GM20431 (cell line): ENCODE data around the gene PGC.

ENCODE experiments used
- in situ Hi-C: fragments of 300-500 bp; cut with MseI, MboI; formaldehyde crosslinking; loops from one replicate; pipeline ENCODE4 v1.15.0; 2020; ENCODE audit warnings: low sequenced_read_pairs; ENCODE audit not compliant: unreplicated experiment

PGC gene

GRCh38 chr6:41732591-41733359 is 14.4 kb downstream of the PGC start:
- in situ Hi-C loops = no loop called here

DNA sequence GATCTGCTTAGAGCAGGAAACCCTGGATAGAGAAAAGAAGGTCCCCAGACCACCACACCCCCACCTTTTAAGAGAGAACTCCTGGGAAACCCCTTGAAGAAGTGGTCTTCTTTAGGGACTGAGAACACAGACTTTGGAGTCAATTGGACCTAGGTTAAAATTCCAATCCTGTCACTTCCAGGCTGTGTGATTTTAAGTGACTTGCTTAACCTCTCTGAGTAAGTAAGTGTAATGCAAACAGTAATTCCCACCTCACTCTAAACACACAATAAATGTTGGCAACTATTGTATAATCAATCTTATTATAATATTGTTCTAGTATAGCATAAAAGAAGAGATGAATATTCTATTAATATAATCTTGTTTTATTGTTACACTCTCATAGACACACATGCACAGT is 15.0 kb downstream of the PGC start:
- in situ Hi-C loops = no loop called here

- in situ Hi-C loops = no loop called here
Measured at GRCh38 chr6:41731561-41732086, 15.6 kb downstream of the PGC start.

- in situ Hi-C loops = no loop called here
Measured at GRCh38 chr6:41730531-41731436, 16.4 kb downstream of the PGC start.

DNA sequence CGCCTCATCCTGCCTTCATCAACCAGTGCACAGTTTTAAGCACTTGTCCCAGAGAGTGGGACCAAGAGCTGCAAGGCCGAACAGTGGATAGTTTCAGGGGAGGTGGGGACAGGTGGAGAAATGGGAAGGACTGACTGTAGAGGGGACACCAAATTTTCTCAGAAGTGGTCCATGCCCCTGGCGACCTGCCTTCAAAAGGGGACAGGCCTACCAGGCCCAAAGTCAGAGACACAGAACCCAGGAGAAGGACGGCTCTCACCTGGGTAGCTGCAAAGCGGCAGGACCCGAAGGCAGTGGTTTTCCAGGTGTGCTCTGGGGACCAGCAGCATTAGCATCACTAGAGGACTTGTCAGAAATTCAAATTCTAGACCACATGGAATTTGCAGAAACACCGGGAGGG is 17.6 kb downstream of the PGC start:
- in situ Hi-C loops = no loop called here

DNA sequence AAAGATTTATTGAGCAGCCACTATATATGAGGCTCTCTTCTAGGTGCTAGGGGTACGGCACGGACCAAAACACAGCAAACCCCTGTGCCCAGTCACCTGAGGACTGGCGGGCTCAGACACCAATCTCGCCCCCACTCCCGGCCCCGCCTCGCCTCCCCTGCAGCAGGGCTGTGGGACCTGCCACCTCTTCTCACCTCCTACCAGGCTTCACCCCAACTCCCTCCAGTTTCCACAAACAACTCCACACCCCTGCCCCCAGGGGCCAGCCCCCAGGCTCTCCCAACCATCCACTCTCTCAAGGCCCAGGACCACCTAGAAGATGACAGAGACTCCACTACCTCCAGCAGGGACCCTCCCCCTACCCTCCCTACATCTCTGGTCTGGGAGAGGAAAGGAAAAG is 18.2 kb downstream of the PGC start:
- in situ Hi-C loops = no loop called here

DNA sequence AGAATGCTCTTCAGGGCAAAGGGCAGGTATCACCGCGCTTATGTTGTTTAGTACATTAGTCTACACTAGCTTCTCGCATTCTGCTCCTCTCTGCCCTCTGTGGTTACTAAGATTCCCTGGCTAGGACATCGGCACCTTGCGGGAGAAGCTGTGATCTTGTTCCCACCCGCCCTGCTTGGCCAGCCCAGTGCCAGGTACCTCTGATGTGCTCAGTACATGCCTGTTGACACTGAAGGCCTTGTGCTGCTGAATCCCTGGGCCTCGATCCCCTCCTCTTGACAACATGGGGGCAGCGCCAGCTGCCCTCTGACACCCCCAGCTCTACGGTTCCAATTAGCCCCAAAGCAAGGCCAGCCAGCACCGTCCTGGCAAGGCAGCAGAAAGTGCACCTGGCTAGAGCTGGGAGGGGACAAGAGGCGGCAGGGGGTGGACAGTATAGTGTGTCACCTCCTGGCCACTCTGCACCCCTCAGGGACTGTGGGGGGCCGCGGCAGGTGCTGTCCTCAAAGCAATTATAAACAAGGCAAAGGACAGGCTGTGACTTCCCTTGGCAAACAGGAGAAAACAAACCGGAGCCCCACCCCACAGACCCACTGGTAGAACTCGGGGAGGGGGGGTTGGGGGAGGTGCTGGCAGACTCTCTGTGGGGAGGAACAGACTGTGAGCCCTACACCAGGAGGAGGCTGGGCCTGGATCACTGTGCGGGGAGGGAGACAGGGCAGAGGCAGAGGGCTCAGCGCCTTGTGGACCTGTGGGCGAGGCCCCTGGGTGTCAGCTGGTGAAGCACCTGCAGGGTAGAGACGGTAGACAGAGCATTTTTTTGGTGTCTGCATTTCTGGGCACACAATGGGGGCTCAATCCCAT is 18.9 kb downstream of the PGC start:
- in situ Hi-C loops = no loop called here

DNA sequence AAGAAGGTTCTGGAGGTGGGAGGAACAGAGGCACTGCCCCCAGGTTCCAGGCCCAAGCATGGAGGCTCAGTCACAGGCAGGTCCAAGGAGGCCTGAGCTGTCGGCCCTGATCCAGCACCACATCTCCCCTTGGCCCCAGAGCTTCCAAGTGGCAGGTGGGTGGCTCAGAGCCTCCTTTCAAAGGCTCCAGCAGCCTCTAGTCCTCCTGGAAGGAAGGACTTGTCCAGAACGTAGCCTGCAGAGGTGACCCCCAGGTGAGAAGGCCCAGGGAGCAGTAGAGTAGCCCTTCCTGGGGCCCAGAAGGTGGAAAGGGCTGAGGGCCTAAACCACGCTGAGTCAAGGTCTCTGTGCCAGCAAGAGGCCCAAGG is 19.5 kb downstream of the PGC start:
- in situ Hi-C loops = no loop called here

DNA sequence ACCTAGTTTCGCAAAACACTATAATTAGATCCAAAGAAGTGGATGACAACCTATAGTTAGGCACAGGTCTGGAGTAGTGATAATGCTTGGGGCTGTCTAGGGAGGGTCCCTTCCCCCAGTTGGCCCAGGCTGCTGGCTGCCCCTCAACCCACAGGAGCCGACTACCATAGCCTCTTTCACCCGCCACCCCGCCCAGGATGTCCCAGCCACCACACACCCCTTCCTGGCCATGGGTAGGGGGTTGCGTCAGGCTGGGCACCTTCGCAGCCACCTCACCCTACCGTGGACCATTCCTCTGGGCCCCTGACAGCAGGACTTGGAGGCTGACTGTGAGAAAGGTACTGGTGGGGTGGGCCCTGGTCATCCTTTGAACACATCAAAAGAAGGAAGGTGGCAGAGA is 20.3 kb downstream of the PGC start:
- in situ Hi-C loops = no loop called here

DNA sequence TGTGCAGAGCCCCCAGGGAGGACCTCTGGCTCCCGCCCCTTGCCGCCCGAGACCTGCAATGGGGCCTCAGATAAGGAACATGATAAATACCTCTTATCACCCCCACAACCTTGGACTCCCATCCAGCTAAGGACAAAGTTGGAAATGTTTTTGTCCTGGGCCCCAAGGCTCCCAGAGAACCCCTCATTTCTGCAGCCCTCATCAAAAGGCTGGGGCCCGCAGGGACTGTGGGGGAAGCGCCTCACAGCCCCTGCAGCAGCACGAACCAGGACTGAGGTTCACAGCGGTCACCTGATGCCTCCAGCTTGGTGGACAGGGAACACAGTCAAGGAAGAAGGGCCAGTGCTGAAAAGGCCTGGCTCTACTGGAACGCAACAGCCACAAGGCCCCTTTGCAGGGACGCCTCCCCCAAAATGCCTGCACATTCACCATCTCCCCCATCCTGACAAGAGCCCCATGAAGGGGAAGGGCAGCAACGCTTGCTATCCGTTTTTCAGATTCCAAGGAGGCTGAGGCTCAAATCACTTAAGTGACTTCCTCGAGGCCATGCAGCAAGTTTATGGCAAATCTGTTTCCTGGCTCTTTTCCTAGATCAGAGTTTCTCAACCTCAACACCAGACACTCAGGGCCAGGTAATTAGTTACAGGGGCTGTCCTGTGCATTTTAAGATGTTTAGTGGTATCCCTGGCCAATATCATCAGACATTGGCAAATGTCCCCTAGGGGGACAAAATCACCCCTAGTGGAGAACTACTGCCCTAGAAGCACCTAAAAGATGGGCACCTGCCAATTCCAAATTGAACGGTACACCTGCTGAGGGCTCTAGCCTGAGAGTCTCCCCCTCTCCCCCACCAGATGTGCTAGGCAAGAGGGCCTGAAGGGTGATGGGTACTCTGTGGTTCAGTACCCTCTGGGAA is 22.4 kb downstream of the PGC start:
- in situ Hi-C loops = no loop called here

DNA sequence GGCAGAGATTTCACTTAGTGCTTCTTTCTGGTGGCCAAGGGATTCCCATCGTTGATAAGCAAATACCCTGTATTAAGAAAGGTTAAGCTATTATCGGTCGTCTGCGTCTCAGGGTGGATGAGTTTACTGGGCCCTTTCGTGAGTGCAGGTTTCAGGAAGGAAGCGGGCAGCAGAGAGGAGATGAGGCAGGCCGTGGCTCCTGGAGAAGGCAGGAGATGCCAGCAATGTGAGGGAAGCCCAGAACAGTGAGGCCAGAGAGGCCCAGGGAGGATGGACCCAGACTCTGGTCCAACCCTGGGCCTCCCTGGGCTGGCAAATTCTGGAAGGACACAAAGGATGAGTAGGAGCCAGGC is 23.0 kb downstream of the PGC start:
- in situ Hi-C loops = no loop called here

GRCh38 chr6:41723530-41724227 is 23.5 kb downstream of the PGC start:
- in situ Hi-C loops = no loop called here

- in situ Hi-C loops = no loop called here
Measured at GRCh38 chr6:41722969-41723529, 24.1 kb downstream of the PGC start.

DNA sequence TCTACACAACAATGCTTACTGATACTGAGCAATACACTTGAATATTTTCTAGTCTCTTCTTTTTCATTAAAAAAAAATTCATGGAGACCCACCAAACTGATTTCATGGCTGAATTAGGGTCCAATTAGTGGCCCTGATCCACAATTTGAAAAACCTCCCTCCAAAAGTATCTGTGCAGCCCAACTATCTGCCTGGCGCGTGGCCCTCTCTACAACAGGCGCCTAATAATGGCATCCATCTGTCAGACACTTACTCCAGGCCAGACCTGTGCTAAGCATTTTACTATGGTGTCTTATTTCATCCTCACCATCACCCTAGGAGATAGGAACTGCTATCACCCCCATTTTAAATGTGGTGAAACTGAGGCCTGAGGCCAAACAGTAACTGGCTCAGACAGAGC is 25.8 kb downstream of the PGC start:
- in situ Hi-C loops = no loop called here

GRCh38 chr6:41720783-41721182 is 26.4 kb downstream of the PGC start:
- in situ Hi-C loops = no loop called here

- in situ Hi-C loops = no loop called here
Measured at GRCh38 chr6:41720262-41720620, 27.0 kb downstream of the PGC start.

- in situ Hi-C loops = no loop called here
Measured at GRCh38 chr6:41719436-41720261, 27.5 kb downstream of the PGC start.

- in situ Hi-C loops = no loop called here
Measured at GRCh38 chr6:41718828-41719227, 28.4 kb downstream of the PGC start.
